Dedifferentiated amniotic fluid mesenchymal stem cell (primary cell): ENCODE measurements around the gene EPHB1.

Source experiments
- DNase-seq: peaks from one replicate; pipeline ENCODE4 v3.0.0-alpha.2; 2016; ENCODE audit errors: extremely low spot score

The EPHB1 gene

DNA sequence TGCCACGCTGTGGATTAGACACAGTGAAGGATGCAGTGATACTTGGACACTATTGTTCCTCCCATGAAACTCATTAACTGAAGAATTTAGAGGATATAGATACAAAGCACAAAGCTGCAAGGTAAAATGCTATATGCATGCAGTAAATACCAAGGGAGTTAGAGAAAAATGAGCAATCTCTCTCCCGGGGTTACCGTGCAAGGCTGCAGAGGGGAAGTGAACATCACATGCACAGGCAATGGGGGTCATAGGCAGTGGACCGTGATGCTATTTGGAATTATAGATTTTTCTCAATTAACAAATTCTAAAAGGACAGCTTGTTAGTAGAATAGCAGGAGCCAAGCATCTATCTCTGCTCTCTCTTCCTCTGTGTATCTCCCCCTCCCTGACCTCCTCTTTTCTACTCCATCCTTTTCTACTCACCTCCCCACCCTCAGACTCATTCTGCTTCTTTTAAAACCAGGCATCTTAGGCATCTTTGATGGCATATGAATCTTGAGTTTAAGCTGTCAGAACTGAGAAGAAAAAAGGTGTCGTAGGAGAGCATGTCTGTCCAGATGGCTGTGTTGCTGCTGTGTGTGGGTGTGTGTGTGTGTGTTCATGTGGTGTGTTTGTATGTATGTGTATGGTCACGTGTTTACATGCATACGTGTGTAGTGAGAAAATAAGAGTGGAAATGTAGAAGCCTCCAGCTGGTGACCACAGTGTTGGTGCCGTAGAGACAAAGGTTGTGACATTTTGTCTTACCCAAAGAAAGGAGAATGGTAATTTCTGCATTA lies 339.0 kb downstream of the EPHB1 start:
- DNase-seq, result no peak

DNA sequence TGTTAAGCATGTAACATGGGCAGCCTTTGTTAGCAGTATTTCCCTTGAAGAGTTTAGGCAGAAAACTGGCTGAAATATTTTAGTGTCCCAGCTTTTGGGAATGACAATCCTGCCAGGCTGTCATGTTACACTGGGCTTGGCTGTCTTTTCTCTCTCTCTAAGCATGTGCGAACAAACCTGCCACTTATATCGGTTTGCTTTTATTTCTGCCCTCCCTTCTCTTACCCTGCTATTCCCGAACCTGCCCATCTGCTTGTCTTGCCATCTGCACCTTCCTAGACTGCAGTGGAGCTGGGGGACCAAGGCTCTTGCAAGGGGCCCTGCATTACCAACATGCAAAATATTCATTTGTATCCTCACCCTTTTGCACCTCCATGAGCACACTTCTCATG lies 339.6 kb downstream of the EPHB1 start:
- DNase-seq, result no peak

DNA sequence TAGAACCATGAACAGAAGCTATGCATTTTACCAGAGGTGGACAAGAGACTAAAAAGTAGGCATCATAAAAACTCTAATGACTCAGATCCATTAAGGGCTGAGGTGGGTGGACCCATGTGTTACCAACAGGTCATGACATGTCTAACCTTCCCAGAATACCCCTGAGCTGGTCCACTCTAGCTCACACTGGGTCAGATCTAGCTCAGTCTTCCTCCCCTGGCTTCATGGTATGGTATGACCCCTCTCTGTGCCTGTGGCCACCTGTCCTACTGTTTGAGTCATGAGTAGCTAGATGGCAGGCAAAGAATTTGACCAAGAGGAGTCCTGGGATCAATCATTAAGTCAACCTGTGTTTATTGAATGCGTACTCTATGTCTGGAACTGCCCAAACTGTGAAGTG lies 340.4 kb downstream of the EPHB1 start:
- no peak for DNase-seq

DNA sequence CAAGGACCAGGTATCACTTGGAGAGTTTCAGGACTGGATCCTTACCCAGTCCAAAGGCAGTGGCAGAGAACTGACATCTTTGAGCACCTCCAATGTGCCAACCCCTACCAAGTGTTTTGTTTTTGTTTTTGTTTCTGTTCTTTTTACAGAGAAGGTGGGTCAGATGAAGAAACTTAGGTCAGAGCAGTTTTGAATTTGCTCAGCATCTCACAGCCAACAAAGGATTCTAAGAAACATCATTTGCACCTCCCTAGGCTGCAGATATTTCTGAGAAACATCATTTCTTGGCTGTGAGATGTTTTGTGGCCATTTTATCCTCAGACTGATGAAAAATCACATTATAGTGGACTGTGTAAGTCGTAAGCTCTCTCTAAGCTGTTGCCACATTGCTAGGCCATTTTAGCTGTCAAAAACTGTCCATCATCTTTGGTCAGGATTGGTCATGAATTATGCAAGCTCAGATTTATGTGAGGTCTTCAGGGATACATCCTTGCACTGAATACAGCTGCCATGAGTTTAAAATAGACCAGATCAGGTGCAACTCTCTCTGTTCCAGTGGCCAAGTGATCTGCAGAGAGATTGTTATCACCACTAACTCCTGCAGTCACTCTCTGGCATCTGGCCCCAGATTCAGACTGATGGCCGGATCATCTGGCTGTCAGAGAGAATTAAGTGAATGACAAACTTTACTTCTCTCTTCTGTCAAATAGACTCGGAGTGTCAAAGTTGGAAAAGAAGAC lies 341.5 kb downstream of the EPHB1 start:
- no peak for DNase-seq

DNA sequence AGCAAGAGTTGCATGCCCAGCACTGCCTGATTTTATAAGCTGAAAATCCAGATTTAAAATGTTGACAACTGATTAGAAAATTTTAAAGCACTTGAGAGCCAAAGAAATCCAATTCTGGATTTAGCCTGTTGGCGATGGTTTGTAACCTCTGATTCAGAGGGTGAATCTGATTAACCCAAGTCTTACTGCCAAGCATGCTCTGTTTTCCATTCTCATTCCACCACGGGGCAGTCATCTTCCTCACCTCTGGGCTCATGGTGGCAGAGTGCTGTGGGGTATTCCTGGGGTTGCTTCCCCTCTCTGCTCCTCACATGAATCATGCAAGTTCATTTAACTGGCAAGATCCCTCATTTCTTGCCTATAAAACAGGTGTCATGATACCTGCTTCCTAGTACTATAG lies 342.2 kb downstream of the EPHB1 start:
- no peak for DNase-seq

DNA sequence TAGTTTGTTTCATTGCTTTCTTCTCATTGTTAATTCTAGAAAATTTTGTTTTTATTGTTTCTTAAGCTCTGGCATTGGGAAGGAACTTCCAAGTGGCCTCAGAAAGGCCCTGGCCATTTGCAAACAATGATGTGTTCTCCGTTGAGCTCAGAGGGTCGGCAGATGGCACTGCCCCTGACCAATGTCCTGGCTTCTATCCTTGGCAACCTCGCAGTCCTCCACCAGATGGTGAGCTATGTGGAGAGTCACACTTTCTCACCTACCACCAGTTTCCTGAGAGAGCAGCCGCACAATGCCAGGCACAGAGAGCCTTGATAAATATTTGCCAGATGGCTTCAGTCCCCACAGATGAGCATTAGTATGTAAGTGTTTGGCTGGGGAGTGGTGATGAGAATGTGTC lies 343.7 kb downstream of the EPHB1 start:
- no peak for DNase-seq

DNA sequence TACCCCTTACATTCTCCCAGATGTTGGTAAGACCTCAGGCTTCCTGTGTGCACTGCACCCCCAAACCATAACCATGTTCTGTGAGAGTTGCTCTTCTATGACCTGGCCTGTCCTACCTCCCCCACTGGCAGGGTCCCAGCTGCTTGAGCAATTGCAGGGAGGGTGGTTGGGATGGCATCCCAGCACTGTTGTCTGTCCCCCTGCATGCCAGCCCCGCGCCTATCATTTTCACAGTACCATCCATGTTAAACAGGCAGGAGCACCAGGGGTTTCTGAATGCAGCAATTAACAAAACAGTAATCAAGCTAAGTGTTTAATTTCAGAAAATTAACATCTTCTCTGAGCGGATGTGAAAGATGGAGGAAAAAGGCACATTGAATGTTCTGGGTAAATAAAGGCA lies 345.5 kb downstream of the EPHB1 start:
- no peak for DNase-seq

DNA sequence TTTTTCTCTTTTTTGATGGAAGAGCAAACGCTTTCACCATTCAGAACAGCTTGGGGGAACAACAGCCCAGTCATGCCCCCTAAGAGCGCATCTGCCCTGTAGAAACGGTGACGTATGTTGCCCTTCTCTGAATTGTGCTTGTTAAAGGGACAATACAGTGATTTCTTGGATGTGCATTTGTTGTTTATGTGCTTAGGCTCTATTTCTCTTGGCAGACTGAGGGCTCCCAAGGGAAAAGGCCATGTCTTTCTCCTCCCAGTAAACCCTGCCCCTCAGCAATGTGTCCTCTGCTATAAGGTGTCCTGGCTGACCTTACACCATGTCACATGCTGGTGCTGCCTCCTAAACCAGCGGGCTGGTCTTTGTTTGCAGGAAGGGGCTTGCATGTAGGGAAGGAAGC lies 346.1 kb downstream of the EPHB1 start:
- no peak for DNase-seq

DNA sequence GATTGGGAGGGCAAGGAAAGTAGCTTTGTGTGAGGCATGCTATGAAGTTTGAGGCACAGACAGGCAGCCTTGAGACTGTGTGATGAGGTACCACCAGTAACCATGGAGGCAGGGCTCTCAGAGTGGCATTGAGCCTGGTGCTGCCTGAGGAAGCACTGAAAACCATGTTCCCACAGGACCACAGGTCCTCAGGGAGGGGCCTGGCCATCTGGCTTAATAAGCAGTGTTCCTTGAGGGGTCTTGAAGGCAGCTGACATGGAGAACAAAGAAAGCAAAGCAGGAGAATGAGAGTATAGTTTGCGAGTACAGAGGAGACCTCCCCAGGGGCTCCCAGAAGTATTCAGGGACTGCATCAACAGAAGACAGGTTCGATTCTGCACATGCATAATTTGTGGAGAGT lies 346.6 kb downstream of the EPHB1 start:
- no peak for DNase-seq

DNA sequence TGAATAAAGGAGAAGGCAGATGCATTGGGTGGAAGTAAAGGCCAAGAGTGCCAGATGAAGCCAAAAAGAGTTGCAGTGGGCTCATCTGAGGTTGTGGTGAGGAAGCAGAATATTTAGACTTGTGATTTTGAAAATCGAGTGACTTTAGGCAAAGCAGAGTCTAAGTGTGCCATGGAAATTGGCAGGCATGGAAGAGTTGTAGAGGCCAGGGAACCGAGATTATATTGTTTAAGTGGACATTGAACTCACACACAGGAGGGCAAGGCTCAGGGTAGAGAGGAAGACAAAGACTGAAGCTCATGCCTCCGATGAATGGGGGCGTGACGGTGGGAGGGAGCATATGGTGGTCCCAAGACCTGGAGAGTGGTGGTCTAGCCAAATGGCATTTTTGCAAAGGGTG lies 347.5 kb downstream of the EPHB1 start:
- no peak for DNase-seq

DNA sequence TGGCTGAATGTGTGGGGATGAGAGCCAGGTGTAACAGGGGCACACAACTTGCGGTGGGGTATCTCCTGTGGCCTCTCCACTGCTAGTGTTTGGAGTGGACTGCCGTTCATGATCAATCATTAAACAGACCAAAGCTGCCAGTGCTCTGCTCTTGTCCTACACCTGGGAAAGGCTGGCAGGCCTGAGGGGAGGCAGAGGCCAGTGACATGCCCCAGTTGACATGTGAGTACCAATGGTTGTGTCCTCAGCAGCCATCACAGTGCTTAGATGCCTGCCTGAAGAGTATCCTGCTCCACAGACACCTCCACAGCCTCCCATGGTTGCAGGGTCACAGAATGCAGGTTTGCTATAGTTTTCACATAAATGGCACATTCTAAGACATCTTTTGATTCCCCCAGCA lies 348.4 kb downstream of the EPHB1 start:
- DNase-seq, result no peak

DNA sequence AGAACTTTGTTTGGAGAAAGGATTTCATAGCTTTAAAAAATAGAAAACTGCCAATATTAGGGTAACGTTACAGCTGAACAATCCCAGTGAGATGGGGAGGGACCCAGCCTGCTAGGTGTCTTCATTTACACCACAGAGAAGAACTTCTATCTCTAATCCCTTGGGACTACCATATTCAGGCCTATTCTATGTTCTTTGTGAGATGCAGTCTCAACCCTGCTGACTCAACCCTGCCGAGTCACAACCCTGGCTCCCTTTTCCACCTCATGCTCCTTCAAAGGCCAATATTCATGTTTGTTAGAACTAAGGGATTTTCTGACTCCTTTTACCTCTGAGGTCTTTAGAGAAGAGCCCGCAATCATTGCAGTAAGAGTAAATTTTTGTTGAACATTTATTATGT lies 350.5 kb downstream of the EPHB1 start:
- no peak for DNase-seq

DNA sequence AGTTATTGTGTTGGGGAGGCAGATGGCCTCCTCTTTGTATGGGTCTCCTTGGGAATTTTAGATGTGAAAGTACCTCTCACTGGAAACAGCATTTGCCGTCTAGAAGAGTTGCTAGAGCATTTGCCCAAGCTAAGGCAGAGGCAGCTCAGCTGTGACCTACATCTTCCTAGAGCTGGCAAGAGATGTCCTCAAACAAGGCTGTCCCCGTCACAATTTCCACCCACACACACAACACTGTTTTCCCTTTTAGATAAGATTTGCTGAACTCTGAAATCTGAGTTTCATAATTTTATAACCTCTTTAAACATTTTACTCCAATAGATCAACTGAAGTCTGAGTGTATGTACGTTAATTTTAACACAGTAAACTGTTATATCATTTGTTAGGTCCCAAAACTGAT lies 352.6 kb downstream of the EPHB1 start:
- DNase-seq, result no peak

DNA sequence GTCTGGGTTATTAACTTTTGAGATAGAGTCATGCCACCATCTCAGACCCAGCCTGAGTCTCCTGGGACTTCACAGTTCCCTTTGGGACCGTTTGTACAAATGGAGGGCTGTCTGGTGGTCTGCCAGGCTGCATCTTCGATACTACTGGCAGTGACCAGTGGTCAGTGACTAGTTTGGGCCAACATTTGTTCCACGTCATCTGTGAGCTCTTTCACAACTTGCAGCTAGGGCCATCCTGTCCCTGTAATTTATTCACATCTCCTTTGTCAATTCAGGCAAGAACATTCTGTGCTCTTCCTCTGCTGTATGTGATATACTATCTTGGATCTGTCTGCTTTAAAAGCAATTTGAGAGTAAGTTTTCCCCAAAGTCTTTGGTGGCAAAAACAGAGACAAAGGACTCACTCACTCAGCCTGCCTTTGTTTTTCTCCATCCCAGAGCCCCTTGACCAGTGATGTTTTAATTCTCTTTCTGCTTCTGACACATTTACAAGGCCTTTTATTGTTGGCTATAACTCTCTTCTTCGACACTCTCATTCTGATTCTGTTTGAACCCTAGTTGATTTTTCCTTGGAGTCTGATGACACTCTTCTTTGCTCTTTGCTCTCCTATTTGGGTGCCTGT lies 353.4 kb downstream of the EPHB1 start:
- DNase-seq, result no peak

DNA sequence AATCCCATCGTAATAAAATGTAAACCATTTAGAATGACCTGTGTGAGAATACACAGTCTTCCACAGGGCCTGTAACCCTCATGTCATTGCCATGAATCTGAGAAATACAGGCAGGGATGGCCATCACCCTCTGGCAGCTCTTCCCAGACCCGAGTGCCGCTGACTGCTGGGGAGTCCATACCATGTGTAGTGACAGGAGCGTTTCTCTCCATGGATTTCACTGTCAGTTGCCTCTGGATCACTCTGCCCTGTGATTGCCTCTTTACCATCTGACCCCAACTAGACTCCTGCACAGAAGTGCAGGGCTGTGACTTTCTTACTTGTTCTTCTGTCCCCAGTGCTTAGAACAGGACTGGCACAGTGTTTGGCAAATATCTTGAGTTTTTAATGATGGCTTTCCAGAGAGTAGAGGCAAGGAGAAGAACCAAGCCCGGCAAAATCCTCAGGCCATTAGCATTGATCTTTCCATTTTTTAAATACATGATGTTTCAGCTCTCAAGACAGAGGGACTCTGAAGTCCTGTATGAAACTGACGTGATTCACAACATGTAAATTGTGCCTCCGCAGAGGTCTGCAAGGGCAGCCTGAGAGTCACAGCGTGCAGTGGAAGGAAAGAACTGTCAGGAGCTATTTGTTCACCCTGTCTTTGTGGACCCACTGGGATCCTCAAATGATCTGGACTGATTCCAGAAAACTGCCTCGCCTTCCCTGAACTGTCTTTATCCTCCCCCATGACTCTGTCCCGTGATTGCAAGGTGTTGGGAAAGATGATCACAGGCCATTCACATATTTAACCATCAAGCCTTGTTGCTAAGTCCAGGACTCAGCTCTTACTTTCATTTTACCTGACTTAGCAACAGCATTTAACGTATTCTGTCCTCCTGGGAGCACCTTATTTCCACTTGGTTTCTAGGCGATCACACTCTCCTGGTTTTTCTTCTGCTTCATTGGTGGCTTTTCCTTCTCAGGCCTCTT lies 354.9 kb downstream of the EPHB1 start:
- no peak for DNase-seq

DNA sequence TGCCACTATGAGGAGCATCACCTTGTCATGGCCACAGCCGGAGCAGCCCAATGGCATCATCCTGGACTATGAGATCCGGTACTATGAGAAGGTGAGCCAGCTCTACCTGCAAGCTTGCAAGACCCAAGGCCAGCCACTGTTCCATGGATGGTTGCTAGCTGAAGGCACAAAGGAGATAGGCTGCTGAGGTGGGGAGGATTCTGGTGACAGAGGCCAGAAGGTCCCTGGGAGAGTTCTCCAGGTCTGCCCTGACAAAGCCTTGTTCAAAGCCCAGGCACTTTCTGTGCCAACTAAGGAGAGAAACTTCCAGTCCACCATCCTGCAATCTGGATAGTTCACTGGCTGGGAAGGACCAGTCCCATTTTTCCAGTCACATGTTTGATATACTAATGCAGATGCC lies 359.1 kb downstream of the EPHB1 start:
- DNase-seq, result no peak

DNA sequence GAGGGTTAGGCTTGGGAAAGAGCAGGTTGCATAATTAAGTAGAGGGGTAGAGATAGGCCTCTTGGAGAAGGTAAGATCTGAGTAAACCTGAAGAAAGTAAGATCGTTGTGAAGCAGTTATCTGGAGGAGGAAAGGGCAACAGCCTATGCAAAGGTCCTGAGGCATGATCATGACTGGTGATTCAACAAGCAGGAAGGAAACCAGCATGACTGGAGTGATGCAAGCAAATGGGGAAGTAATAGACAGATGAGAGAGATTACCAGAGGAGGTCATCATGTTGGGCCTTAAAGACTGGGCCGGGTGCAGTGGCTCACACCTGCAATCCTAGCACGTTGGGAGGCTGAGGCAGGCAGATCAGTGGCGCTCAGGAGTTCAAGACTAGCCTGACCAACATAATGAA lies 360.2 kb downstream of the EPHB1 start:
- no peak for DNase-seq

DNA sequence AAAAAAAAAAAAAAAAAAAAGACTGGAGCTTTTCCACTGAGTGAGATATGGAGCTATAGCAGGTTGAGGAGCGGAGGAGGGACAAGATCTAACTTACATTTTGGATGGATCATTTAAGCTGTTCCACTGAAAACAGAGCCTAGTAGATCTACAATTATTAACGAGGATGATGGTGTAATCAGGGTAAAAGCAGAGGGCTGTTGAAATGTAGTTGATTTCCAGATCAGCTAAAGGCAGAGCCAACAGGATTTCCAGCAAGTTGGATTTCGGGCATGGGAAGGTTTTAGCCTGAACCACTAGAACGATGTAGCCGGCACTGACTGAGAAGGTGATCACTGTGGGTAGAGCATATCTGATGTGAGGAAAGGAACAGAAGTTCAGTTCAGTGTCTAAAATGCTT lies 360.7 kb downstream of the EPHB1 start:
- no peak for DNase-seq

DNA sequence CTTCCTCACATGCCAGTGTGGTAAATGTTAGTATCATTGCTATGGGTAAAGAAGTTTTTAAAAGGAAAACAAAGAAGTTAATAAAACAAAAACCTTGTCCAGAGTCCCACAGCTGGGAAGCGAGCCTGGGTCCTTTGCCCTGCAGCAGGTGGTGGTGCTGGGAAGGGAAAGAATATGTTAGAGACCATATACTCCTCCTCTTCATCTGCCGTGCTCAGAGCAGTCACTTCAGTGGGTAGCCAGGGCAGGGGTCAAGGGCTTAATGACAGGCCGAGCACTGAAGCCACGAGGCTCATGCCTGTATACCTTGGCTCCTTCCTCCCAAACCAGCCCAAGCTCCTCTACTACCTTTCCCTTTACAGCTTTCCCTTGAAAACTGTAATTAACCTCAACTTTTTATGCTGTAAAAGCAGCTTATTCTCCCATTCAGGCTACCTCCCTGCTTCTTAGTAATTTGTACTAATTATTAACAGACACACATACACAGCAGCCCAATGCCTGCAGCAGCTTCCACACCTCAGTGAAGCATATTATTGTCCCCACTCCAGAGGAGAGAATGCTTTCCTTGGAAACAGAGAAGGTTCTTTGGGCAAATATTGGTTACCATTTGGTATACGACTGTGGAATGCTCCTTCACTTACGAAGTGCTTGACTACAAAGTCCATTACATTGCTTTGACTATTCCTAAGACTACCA lies 362.1 kb downstream of the EPHB1 start:
- DNase-seq, result no peak

DNA sequence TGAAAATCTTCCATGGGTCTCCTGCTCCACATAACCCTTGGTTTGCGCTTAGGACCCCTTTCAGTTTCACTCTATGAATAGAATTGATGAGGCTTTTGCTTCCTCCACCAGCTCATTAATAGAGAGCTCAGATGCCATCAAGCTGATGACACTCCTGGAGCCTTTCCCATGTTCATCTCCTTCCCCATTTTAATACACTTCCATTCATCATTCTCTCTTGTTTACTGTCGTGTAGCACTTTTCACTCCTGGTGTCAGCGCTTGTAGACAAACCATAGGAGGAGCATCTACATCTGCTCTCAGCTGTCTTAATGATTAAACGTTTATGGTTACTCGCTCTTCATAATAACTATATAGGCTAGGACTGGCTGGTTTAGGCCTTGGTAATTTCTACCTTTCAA lies 363.5 kb downstream of the EPHB1 start:
- no peak for DNase-seq

DNA sequence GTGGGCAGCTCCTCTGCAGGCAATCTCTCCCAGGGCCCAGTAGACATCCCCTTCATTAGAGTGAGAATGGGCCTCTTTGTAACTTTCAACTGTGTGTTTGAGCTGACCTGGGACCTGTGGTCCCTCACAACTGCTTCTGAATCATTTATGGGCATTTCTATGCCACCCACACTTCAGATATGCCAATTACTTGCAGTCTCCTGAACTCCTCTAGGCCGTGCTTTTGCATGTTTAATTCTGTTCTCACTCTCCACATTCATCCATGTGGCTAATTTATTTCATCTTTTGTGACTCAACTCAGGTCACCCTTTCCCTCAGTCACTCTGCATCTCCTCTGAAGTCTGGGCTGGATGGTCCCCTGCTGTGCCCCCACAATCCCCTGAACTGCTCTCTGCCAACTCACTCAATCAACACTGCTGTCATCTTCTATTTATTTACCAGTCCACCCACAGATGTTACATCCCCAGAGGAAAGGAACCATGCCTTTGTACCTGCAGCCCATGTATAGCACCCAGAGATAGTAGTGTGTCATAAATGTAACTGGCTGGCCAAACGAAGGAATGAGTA lies 364.7 kb downstream of the EPHB1 start:
- DNase-seq, result no peak
